ENCODE results near the gene STOML1.

DNA sequence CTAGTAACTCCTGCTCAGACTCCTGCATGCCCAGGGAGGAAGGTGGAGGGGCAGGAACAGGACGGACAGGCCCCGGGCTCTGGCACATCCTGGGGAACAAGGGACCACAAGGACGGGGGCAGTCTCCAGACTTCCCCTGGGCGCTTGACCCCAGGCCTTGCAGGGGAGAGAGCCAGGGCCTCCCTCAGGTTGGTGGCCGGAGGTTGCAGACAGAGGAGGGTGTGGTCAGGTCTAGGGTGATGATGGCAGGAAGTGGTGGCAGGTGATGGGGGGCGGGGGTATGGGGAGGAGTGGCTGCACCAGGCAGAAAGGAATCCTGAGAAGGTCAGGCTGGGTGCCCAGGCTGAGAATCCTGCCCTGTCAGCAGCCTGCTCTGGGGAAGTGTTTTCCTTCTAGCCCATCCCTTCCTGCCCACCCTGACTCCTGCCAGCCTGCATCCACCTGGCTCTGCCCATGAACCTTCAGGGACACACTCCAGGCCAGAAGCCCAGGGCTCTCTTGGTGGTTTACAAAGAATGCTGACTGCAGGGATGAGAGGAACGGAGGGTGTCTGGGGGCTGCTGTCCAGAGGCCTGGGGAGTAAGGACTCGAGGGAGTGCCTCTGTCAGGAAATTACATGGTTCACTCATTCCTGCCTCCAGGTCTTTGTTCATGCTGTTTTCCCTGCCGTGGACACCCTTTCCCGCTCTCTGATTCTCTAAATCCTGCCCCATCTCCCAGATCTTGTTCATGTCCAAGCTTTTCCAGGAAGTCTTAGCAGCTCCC is 50.0 kb downstream of the STOML1 start:
- no peak for TF ChIP-seq GATA3 (IDR thresholded peaks at IDR 0.05; ENCODE audit: low read depth, low read length)
- no peak for TF ChIP-seq GATA2 (IDR thresholded peaks at IDR 0.05; ENCODE audit: low read depth, low read length)

Data from SH-SY5Y (cell line).